K562 (cell line): ENCODE measurements around the gene RALGAPB. TPM values are rescaled to one million over a fixed set of nuclear protein-coding genes. Genes with fewer than 3 reads are reported as not detected.
A peak's percentile ranks its signal among the peaks of the same experiment; 100 is the strongest.

ENCODE experiments used
- ARID1B ChIP-seq: fragments of 450-650 bp; IDR thresholded peaks from 2 replicates; pipeline ENCODE4 v1.6.1; 2016; ENCODE audit warnings: antibody characterized with exemption, mild to moderate bottlenecking, inconsistent platforms
- ATF3 ChIP-seq, 2 experiments: fragments of 450-650 bp in 1 of 2; sonication (generic) in 1 of 2; formaldehyde crosslinking in 1 of 2; IDR thresholded peaks in 1 of 2; conservative IDR thresholded peaks in 1 of 2; 2 replicates each; pipeline versions ENCODE4 v1.6.1 to v1.8.1; 2016 to 2023; ENCODE audit warnings: mild to moderate bottlenecking in 2 of 2, moderate library complexity in 2 of 2, inconsistent platforms in 1 of 2, missing genetic modification reagents in 1 of 2
- CBFA2T2 ChIP-seq: fragments of 450-650 bp; conservative IDR thresholded peaks from 2 replicates; pipeline ENCODE4 v1.6.1; 2017; ENCODE audit warnings: mild to moderate bottlenecking
- EP300 ChIP-seq: IDR thresholded peaks from 2 replicates; pipeline ENCODE4 v1.6.1; 2012; ENCODE audit warnings: low read length, improper control_type of control experiment
- FOS ChIP-seq: IDR thresholded peaks from 3 replicates; pipeline ENCODE4 v1.6.1; 2011; ENCODE audit not compliant: insufficient read length; ENCODE audit errors: extremely low read depth
- ILK ChIP-seq: fragments of 450-650 bp; IDR thresholded peaks from 2 replicates; pipeline ENCODE4 v1.6.1; 2016; ENCODE audit warnings: missing genetic modification characterization, low read depth, mild to moderate bottlenecking, missing compliant biosample characterization, moderate library complexity, borderline replicate concordance
- JUND ChIP-seq, 2 experiments: IDR thresholded peaks; 2 replicates in 1 of 2; 3 replicates in 1 of 2; pipeline ENCODE4 v1.6.1; 2011; ENCODE audit warnings: borderline replicate concordance in 2 of 2, low read depth in 2 of 2, low read length in 2 of 2, improper control_type of control experiment in 1 of 2, missing biosample characterization in 1 of 2, missing genetic modification characterization in 1 of 2, missing genetic modification reagents in 1 of 2
- NCOA4 ChIP-seq: fragments of 450-650 bp; IDR thresholded peaks from 2 replicates; pipeline ENCODE4 v1.6.1; 2018; ENCODE audit warnings: mild to moderate bottlenecking; ENCODE audit not compliant: partially characterized antibody
- NRF1 ChIP-seq, 2 experiments: fragments of 450-650 bp; IDR thresholded peaks in 1 of 2; conservative IDR thresholded peaks in 1 of 2; 2 replicates each; pipeline ENCODE4 v1.6.1; 2014; ENCODE audit warnings: mild to moderate bottlenecking in 2 of 2
- RCOR1 ChIP-seq, 2 experiments: IDR thresholded peaks; 2 replicates each; pipeline ENCODE4 v1.6.1; 2012; ENCODE audit warnings: low read depth in 2 of 2, low read length in 2 of 2, borderline replicate concordance in 1 of 2, improper control_type of control experiment in 1 of 2
- SMARCA4 ChIP-seq: fragments of 450-650 bp; IDR thresholded peaks from 2 replicates; pipeline ENCODE4 v1.6.1; 2016
- ZNF121 ChIP-seq: sonication (generic); formaldehyde crosslinking; conservative IDR thresholded peaks from 2 replicates; pipeline ENCODE4 v1.8.0; 2022; ENCODE audit warnings: missing genetic modification reagents
- polyA plus RNA-seq, 8 experiments: library from polyadenylated mRNA; depleted of rRNA in 4 of 8; stranded (reverse) in 5 of 8; unstranded in 3 of 8; fragments of >200 nt; fragmentation: Nextera tagmentation in 2 of 8; fragmentation: Illumina TruSeq in 1 of 8; extraction: Ambion mirVana in 2 of 8; extraction: Trizol in 1 of 8; gene quantifications; 2 replicates each; pipeline versions ENCODE4 v1.2.1 to v1.2.3, GENCODE V29; 2011 to 2014; ENCODE audit warnings: inconsistent platforms in 1 of 8, missing spikeins in 1 of 8
- total RNA-seq, 7 experiments: library from RNA; depleted of rRNA in 6 of 7; stranded (reverse); fragments of >200 nt in 6 of 7; fragmentation: Illumina TruSeq in 2 of 7; extraction: Trizol in 2 of 7; gene quantifications; 2 replicates each; pipeline versions ENCODE4 v1.2.1 to v1.2.3, GENCODE V29; 2011 to 2021; ENCODE audit warnings: low replicate concordance in 1 of 7

Gene RALGAPB
- total and polyA plus RNA-seq, 9 of the 15 experiments (the other 6 are each of a cell fraction or from before 2014, with no cell fraction given) = 4.3 to 25.6 (median 13.6) TPM

GRCh38 chr20:38454556-38455473, 17.8 kb upstream of the RALGAPB start (continued):
- TF ChIP-seq RCOR1 (IDR thresholded peaks at IDR 0.05; ENCODE audit: borderline replicate concordance in 1 of 2, low read depth in 2 of 2, low read length in 2 of 2) (peak in 1 of 2 experiments; percentile 61; a peak in 1 of 4 replicates), ARID1B (peak; percentile 72), ZNF121 (CRISPR knock-in tag) (0 out of 2 replicates have a peak, but pooled peaks have one; percentile 46), ILK (tag) (no peak), JUND (IDR thresholded peaks at IDR 0.05; ENCODE audit: borderline replicate concordance, low read depth, low read length) (peak; percentile 88), JUND (tag; IDR thresholded peaks at IDR 0.05; ENCODE audit: borderline replicate concordance, low read depth, low read length) (peak; percentile 56; the same call in 1 of the 3 replicates), FOS (peak; percentile 14), NRF1 (conservative IDR thresholded peaks at IDR 0.05 in 1 of 2, IDR thresholded peaks at IDR 0.05 in 1 of 2) (0 out of 4 replicates have a peak, but pooled peaks of 1 of the 2 experiments have one; percentile 23), ATF3 (IDR thresholded peaks at IDR 0.05) (peak; percentile 72; the same call in 1 of the 2 replicates), ATF3 (CRISPR knock-in tag; conservative IDR thresholded peaks at IDR 0.05) (no peak), EP300 (0 out of 2 replicates have a peak, but pooled peaks have one; percentile 21), CBFA2T2 (0 out of 2 replicates have a peak, but pooled peaks have one; percentile 11), SMARCA4 (peak; percentile 49; the same call in 1 of the 2 replicates), NCOA4 (no peak)
